ENCODE results near the gene FOXD2. TPM values are rescaled to one million over a fixed set of nuclear protein-coding genes. Genes with fewer than 3 reads are reported as not detected.

The FOXD2 gene
- total and polyA plus RNA-seq, 12 donors, result 0.31 to 3.3 (median 0.81) TPM

DNA sequence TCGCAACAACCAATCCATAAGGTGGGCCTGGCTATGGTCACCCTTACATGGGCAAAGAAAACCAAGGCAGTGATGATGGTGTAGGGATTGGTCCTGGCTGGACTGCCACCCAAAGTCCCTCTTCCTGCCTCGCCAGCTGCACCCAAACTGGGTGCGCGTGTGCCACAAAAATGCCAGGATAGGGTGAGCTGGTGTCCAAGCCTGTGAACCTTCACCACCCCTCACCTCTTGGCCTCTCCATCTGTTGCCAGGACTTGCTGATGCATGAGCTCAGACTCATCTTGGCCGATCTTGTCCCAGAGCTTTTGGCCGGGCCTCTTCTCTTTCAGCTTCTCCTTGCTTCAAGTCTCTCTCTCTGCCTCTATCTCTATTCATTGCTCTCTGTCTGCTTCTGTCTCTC, 41.8 kb downstream of the FOXD2 start:
- DNase-seq, result no peak
- H3K4me3 ChIP-seq, result no peak overlapping the region
- H3K4me1 ChIP-seq (replicated peaks in 1 of 2), result no peaks in the 10 kb centered on the region
- 71 to 84% (median 76%) methylated on average over 6 of the region's 6 CpGs for WGBS, 4 donors
- TF ChIP-seq CTCF (IDR thresholded peaks at IDR 0.05), result no peak
- TF ChIP-seq POLR2A (IDR thresholded peaks at IDR 0.05), result no peak
- H3K9me3 ChIP-seq (replicated peaks in 1 of 3), result no peaks in the 10 kb centered on the region
- H3K27me3 ChIP-seq, result no peaks in the 10 kb centered on the region
- intact Hi-C loops (cut with DNase I), result no loop called here
- no peak overlapping the region for H3K27ac ChIP-seq
- no peaks in the 10 kb centered on the region for H3K36me3 ChIP-seq (replicated peaks in 1 of 2)

DNA sequence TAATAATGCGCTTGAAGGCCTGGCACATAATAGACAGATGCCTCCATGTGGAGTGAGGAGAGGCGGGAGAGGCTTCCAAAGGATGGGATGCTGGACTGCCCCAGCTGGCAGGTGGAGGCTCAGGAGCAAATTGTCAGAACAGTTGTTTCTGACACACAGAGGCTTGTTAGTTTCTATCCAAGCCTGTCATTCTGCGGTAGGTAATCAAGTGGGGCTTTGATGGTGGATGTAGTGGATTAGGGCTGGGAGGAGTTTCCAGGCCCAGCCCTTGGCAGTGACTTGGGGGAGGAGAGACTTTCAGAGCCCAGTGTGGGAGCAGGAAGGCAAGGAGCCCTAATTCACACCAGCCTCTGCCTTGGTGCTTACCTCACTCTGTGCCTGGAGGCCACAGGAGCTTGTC, 44.1 kb downstream of the FOXD2 start:
- Histone ChIP-seq H3K27me3 (no peaks in the 10 kb centered on the region), H3K9me3 (replicated peaks in 1 of 3) (no peaks in the 10 kb centered on the region), H3K4me3 (no peak overlapping the region), H3K36me3 (replicated peaks in 1 of 2) (no peaks in the 10 kb centered on the region), H3K4me1 (replicated peaks in 1 of 2) (no peaks in the 10 kb centered on the region), H3K27ac (no peak overlapping the region)
- DNase-seq, result no peak
- WGBS, 4 donors, result 87 to 93% (median 90%) methylated on average over 3 of the region's 3 CpGs
- intact Hi-C loops (cut with DNase I), result no loop called here
- TF ChIP-seq POLR2A (IDR thresholded peaks at IDR 0.05) (no peak), CTCF (IDR thresholded peaks at IDR 0.05) (no peak)

- Histone ChIP-seq H3K36me3 (replicated peaks in 1 of 2) (no peaks in the 10 kb centered on the region), H3K27me3 (no peaks in the 10 kb centered on the region), H3K4me3 (no peak overlapping the region), H3K4me1 (replicated peaks in 1 of 2) (no peaks in the 10 kb centered on the region), H3K27ac (no peak overlapping the region), H3K9me3 (replicated peaks in 1 of 3) (no peaks in the 10 kb centered on the region)
- DNase-seq, result no peak
- WGBS, 4 donors, result 25 to 69% (median 41%) methylated on average over 1 of the region's 1 CpG
- no peak for TF ChIP-seq POLR2A (IDR thresholded peaks at IDR 0.05)
- no peak for TF ChIP-seq CTCF (IDR thresholded peaks at IDR 0.05)
- intact Hi-C loops (cut with DNase I), result no loop called here
Measured at GRCh38 chr1:47482786-47483185, 44.9 kb downstream of the FOXD2 start.

GRCh38 chr1:47483651-47484050, 45.8 kb downstream of the FOXD2 start:
- intact Hi-C loops (cut with DNase I), result no loop called here
- DNase-seq, result no peak
- 78 to 92% (median 83%) methylated on average over 4 to 5 of the region's 5 CpGs for WGBS, 4 donors
- H3K4me3 ChIP-seq, result no peak overlapping the region
- TF ChIP-seq POLR2A (IDR thresholded peaks at IDR 0.05) (no peak), CTCF (IDR thresholded peaks at IDR 0.05) (no peak)
- no peaks in the 10 kb centered on the region for H3K36me3 ChIP-seq (replicated peaks in 1 of 2)
- H3K27ac ChIP-seq, result no peak overlapping the region
- no peaks in the 10 kb centered on the region for H3K4me1 ChIP-seq (replicated peaks in 1 of 2)
- no peaks in the 10 kb centered on the region for H3K27me3 ChIP-seq
- H3K9me3 ChIP-seq (replicated peaks in 1 of 3), result no peaks in the 10 kb centered on the region
